Hepatocyte (in vitro differentiated cells): ENCODE results near the gene GLRX2. TPM values are rescaled to one million over a fixed set of nuclear protein-coding genes. Genes with fewer than 3 reads are reported as not detected.
A peak's percentile ranks its signal among the peaks of the same experiment; 100 is the strongest.

ENCODE experiments used
- DNase-seq: peaks from one replicate; pipeline ENCODE4 v3.0.0-alpha.2; 2016; ENCODE audit warnings: low spot score
- H2AFZ ChIP-seq: fragments of 200-600 bp; sonication (generic); 2 replicates; pipeline ENCODE4 v1.6.0; 2016; ENCODE audit warnings: antibody characterized with exemption, mild to moderate bottlenecking
- H3K27ac ChIP-seq: fragments of 200-600 bp; sonication (generic); 2 replicates; pipeline ENCODE4 v1.5.1; 2016; ENCODE audit warnings: mild to moderate bottlenecking
- H3K27me3 ChIP-seq: fragments of 200-600 bp; sonication (generic); 2 replicates; pipeline ENCODE4 v1.6.1; 2016
- H3K36me3 ChIP-seq: fragments of 200-600 bp; sonication (generic); replicated peaks from 2 replicates; pipeline ENCODE4 v1.5.1; 2016; ENCODE audit warnings: low read depth; ENCODE audit not compliant: insufficient read depth
- H3K4me1 ChIP-seq: fragments of 200-600 bp; sonication (generic); 2 replicates; pipeline ENCODE4 v1.5.1; 2016; ENCODE audit warnings: mild to moderate bottlenecking, moderate library complexity; ENCODE audit not compliant: insufficient read depth
- H3K4me2 ChIP-seq: fragments of 200-600 bp; sonication (generic); 2 replicates; pipeline ENCODE4 v1.6.0; 2016
- H3K4me3 ChIP-seq: fragments of 200-600 bp; sonication (generic); 2 replicates; pipeline ENCODE4 v1.5.1; 2016; ENCODE audit warnings: mild to moderate bottlenecking
- H3K79me2 ChIP-seq: fragments of 200-600 bp; sonication (generic); 2 replicates; pipeline ENCODE4 v1.6.0; 2017; ENCODE audit warnings: mild to moderate bottlenecking
- H3K9me2 ChIP-seq: fragments of 200-600 bp; sonication (generic); replicated peaks from 2 replicates; pipeline ENCODE4 v1.6.0; 2017; ENCODE audit warnings: mild to moderate bottlenecking; ENCODE audit not compliant: insufficient read depth
- H3K9me3 ChIP-seq: fragments of 200-600 bp; sonication (generic); 2 replicates; pipeline ENCODE4 v1.5.1; 2016; ENCODE audit warnings: low read depth, mild to moderate bottlenecking
- H4K20me1 ChIP-seq: fragments of 200-600 bp; sonication (generic); 2 replicates; pipeline ENCODE4 v1.6.0; 2016; ENCODE audit warnings: mild to moderate bottlenecking; ENCODE audit not compliant: insufficient read depth, poor library complexity, severe bottlenecking
- CTCF ChIP-seq: fragments of 200-600 bp; sonication (generic); IDR thresholded peaks from 2 replicates; pipeline ENCODE4 v1.5.1; 2016; ENCODE audit warnings: antibody characterized with exemption, mild to moderate bottlenecking; ENCODE audit not compliant: poor library complexity
- EZH2 ChIP-seq: fragments of 200-600 bp; sonication (generic); IDR thresholded peaks from 2 replicates; pipeline ENCODE4 v1.6.1; 2016; ENCODE audit warnings: antibody characterized with exemption, mild to moderate bottlenecking, borderline replicate concordance
- EZH2phosphoT487 ChIP-seq: fragments of 200-600 bp; sonication (generic); IDR thresholded peaks from one replicate; pipeline ENCODE4 v1.6.1; 2018; ENCODE audit warnings: antibody characterized with exemption, mild to moderate bottlenecking, low read depth, moderate library complexity; ENCODE audit not compliant: unreplicated experiment, severe bottlenecking
- WGBS: methylation state at CpG from one replicate; pipeline ENCODE4 v1.1.6; 2016; ENCODE audit warnings: low lambda C conversion rate; ENCODE audit errors: missing lambda C conversion rate; 5-methylcytosine and 5-hydroxymethylcytosine counted together
- polyA plus RNA-seq: library from polyadenylated mRNA; unstranded; fragments of >200 nt; fragmentation: Nextera tagmentation; extraction: Ambion mirVana; gene quantifications from 2 replicates; pipeline ENCODE4 v1.2.1, GENCODE V29; 2016
- total RNA-seq: library from RNA; depleted of rRNA; stranded (reverse); fragments of >200 nt; gene quantifications from 2 replicates; pipeline ENCODE4 v1.2.3, GENCODE V29; 2014

GLRX2 gene
- total and polyA plus RNA-seq, 2 experiments from 2014 or later = 20.4 to 41.0 TPM

DNA sequence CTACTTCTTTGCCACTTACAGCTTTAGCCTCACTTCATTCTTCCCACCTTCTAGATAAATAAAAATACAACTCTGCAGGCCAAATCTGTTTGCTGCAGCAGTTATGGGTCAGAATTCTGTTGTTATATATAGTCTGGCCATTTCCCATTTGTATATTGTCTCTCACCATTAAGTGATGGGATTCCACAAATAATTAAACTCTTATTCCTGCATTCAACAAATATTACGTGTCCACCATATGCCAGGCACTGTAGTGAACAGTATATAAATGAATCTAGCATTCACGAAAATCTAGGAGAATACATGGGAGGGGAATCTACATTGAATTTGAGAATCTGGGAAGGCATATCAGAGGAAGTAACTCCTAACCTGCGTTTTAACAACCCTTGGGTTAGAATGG is 5.7 kb upstream of the GLRX2 start:
- H3K4me3 ChIP-seq = no peak overlapping the region
- H3K36me3 ChIP-seq = no peaks in the 10 kb centered on the region
- peak overlapping the region; percentile 85 for H3K27ac ChIP-seq
- no peaks in the 10 kb centered on the region for H3K79me2 ChIP-seq
- 84% methylated on average over 3 of the region's 3 CpGs for WGBS
- H3K9me2 ChIP-seq = no peaks in the 10 kb centered on the region
- no peak for DNase-seq
- no peaks in the 10 kb centered on the region for H3K27me3 ChIP-seq
- H2AFZ ChIP-seq = no peak overlapping the region
- H4K20me1 ChIP-seq = no peaks in the 10 kb centered on the region
- H3K4me2 ChIP-seq = no peak overlapping the region
- H3K9me3 ChIP-seq = no peaks in the 10 kb centered on the region
- H3K4me1 ChIP-seq = peaks cover 26% of the 10 kb centered on the region
- TF ChIP-seq CTCF (no peak), EZH2 (no peak), EZH2phosphoT487 (no peak)

DNA sequence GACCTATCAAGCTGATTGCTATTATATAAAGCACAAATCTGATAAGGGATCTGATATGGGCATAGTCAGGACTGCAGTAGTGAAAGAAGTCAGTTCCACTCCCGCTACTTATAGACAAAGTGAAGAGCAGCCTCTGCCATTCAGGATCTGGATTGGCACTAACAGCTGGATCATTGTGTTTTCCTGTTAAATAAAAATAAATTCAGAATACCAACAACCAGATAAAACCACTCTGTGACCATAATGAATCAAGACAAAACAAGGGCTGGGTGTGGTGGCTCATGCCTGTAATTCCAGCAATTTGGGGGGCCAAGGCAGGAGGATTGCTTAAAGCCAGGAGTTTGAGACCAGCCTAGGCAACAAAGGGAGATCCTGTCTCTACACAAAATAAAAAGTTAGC is 5.0 kb upstream of the GLRX2 start:
- Histone ChIP-seq H3K9me2 (no peaks in the 10 kb centered on the region), H2AFZ (no peak overlapping the region), H4K20me1 (no peaks in the 10 kb centered on the region), H3K4me3 (no peak overlapping the region), H3K27ac (no peak overlapping the region), H3K9me3 (no peaks in the 10 kb centered on the region), H3K4me1 (peaks cover 23% of the 10 kb centered on the region), H3K36me3 (no peaks in the 10 kb centered on the region), H3K79me2 (no peaks in the 10 kb centered on the region), H3K4me2 (no peak overlapping the region), H3K27me3 (no peaks in the 10 kb centered on the region)
- no peak for DNase-seq
- TF ChIP-seq EZH2 (no peak), CTCF (no peak), EZH2phosphoT487 (no peak)
- WGBS = 100% methylated on average over 1 of the region's 1 CpG

- H3K36me3 ChIP-seq = no peaks in the 10 kb centered on the region
- DNase-seq = no peak
- WGBS = 92% methylated on average over 1 of the region's 1 CpG
- no peak overlapping the region for H3K27ac ChIP-seq
- no peak overlapping the region for H3K4me2 ChIP-seq
- no peaks in the 10 kb centered on the region for H3K79me2 ChIP-seq
- no peak for TF ChIP-seq CTCF
- TF ChIP-seq EZH2phosphoT487 = no peak
- no peak for TF ChIP-seq EZH2
- no peaks in the 10 kb centered on the region for H3K9me3 ChIP-seq
- H4K20me1 ChIP-seq = no peaks in the 10 kb centered on the region
- H3K9me2 ChIP-seq = no peaks in the 10 kb centered on the region
- H3K4me3 ChIP-seq = no peak overlapping the region
- H3K4me1 ChIP-seq = peaks cover 17% of the 10 kb centered on the region
- H2AFZ ChIP-seq = no peak overlapping the region
- H3K27me3 ChIP-seq = no peaks in the 10 kb centered on the region
Measured at GRCh38 chr1:193109619-193110018, 4.4 kb upstream of the GLRX2 start.

DNA sequence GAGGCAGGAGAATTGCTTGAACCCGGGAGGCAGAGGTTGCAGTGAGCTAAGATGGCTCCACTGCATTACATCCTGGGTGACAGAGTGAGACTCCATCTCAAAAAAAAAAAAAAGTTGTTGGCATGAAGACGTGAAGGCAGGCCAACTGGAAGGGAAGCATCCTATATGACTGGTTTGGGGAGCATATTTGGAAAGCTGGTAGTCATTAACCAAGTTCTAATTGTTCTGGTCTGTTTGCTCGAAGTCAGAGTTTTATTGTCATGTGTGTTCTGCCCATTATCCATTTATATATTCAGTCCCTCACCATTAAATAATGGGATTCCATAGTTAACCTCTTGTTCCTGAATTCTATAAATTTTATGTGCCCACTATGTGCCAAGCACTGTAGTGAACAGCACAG is 3.3 kb upstream of the GLRX2 start:
- Histone ChIP-seq H4K20me1 (no peaks in the 10 kb centered on the region), H3K4me1 (peaks cover 14% of the 10 kb centered on the region), H3K36me3 (no peaks in the 10 kb centered on the region), H3K79me2 (peaks cover 7% of the 10 kb centered on the region), H3K4me3 (no peak overlapping the region), H3K9me2 (no peaks in the 10 kb centered on the region), H3K9me3 (no peaks in the 10 kb centered on the region), H2AFZ (no peak overlapping the region), H3K27ac (no peak overlapping the region), H3K27me3 (no peaks in the 10 kb centered on the region), H3K4me2 (no peak overlapping the region)
- no peak for DNase-seq
- WGBS = 53% methylated on average over 3 of the region's 3 CpGs
- TF ChIP-seq EZH2phosphoT487 (no peak), CTCF (no peak), EZH2 (no peak)
